MCF 10A (cell line): ENCODE results near the gene AP4M1. TPM values are rescaled to one million over a fixed set of nuclear protein-coding genes. Genes with fewer than 3 reads are reported as not detected.
"Not testable (repeated sequence)": the region's sequence is repeated elsewhere in the genome, so short reads cannot be mapped to it uniquely, and the experiment has no call there.

Experiments
- BruUV-seq: library from RNA; stranded (reverse); fragments of 400-500 nt; replicated peaks from 2 replicates; lab custom pipeline; 2021; lab: Mats Ljungman, UMichigan
- CTCF ChIA-PET: fragments of 300-600 bp; sonication (Branson Sonifier 250); formaldehyde crosslinking; extraction: SDS; loops from one replicate; lab custom pipeline; 2021; ENCODE audit warnings: antibody characterized with exemption, inconsistent platforms; lab: Yijun Ruan, JAX
- POLR2A ChIA-PET: fragments of 300-600, 350-650 bp; sonication (Branson Sonifier 250); formaldehyde crosslinking; extraction: SDS; loops from one replicate; lab custom pipeline; 2020; ENCODE audit warnings: antibody characterized with exemption, inconsistent platforms; lab: Yijun Ruan, JAX
- DNase-seq: peaks from one replicate; pipeline ENCODE4 v3.0.0-alpha.2; 2018; ENCODE audit not compliant: unreplicated experiment
- H3K27ac Mint-ChIP-seq: one replicate; pipeline ENCODE4 v1.8.0; 2022; ENCODE audit warnings: mild to moderate bottlenecking, low read depth, mixed read lengths; ENCODE audit not compliant: unreplicated experiment
- H3K27me3 Mint-ChIP-seq: one replicate; pipeline ENCODE4 v1.8.0; 2022; ENCODE audit warnings: mixed read lengths; ENCODE audit not compliant: insufficient read depth, unreplicated experiment
- H3K36me3 Mint-ChIP-seq: one replicate; pipeline ENCODE4 v1.8.0; 2022; ENCODE audit warnings: mild to moderate bottlenecking, moderate library complexity, mixed read lengths; ENCODE audit not compliant: insufficient read depth, unreplicated experiment
- H3K4me1 Mint-ChIP-seq: one replicate; pipeline ENCODE4 v1.8.0; 2022; ENCODE audit warnings: mixed read lengths; ENCODE audit not compliant: insufficient read depth, unreplicated experiment
- H3K4me3 Mint-ChIP-seq: one replicate; pipeline ENCODE4 v1.8.0; 2022; ENCODE audit warnings: mild to moderate bottlenecking, moderate library complexity, mixed read lengths; ENCODE audit not compliant: unreplicated experiment
- H3K9me3 Mint-ChIP-seq: one replicate; pipeline ENCODE4 v1.8.0; 2022; ENCODE audit warnings: mixed read lengths; ENCODE audit not compliant: unreplicated experiment
- CTCF ChIP-seq: fragments of 200-600 bp; IDR thresholded peaks from one replicate; pipeline ENCODE4 v1.8.0; 2022; ENCODE audit warnings: antibody characterized with exemption, mild to moderate bottlenecking; ENCODE audit not compliant: unreplicated experiment
- intact Hi-C: fragments of 100-400 bp; cut with micrococcal nuclease; formaldehyde crosslinking; loops from 2 replicates; pipeline ENCODE4 v1.14.1; 2022
- total RNA-seq: library from RNA; stranded (reverse); gene quantifications from 2 replicates; pipeline ENCODE4 v1.2.3, GENCODE V29; 2022

The AP4M1 gene
- total RNA-seq, 1 experiment from 2014 or later = 13.5 TPM

DNA sequence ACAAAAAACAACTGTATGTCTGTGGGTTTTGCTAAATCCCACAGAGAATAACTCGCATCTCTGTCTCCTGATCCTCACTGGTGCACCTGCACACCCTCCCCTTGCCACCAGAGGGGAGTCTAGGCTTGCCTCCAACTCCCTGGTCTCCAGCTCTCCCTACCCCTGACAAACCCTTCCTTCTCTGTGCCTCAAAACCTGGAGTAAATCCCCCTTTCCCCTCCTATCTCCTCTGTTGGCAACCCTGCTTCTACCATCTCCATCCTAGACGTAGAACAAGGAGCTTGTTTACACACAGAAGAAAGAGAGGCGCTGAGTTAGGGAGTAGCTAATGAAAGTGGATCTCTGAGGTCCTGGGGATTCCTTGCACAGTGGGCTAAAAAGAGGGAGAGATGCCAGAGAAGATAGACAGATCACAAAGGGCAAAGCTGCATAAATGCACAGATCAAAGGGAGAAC is 31.3 kb downstream of the AP4M1 start:
- DNase-seq = peak; percentile 71
- intact Hi-C loops = loop anchor here (1.0 to 10.0 kb wide), 3 partner anchors 84 to 275 kb away; no protein-coding TSS in a partner anchor
- H3K4me1 Mint-ChIP-seq = peaks cover 11% of the 10 kb centered on the region
- no peak overlapping the region for H3K4me3 Mint-ChIP-seq
- POLR2A ChIA-PET = interaction anchor here (1.0 to 1.3 kb wide), 3 partner anchors 9 to 77 kb away, joined by 3 to 6 read pairs (median 5); partner anchors contain the start of gene LAMTOR4
- TF ChIP-seq CTCF = peak; percentile 93
- peaks cover 10% of the 10 kb centered on the region for H3K27me3 Mint-ChIP-seq
- CTCF ChIA-PET = interaction anchor here (0.6 to 8.2 kb wide), 30 partner anchors 8 to 726 kb away, joined by 3 to 93 read pairs (median 4); partner anchors contain the start of genes AP4M1, PVRIG and TRAPPC14
- BruUV-seq = no TSS peak
- H3K9me3 Mint-ChIP-seq = no peaks in the 10 kb centered on the region
- H3K36me3 Mint-ChIP-seq = no peaks in the 10 kb centered on the region
- H3K27ac Mint-ChIP-seq = no peak overlapping the region

DNA sequence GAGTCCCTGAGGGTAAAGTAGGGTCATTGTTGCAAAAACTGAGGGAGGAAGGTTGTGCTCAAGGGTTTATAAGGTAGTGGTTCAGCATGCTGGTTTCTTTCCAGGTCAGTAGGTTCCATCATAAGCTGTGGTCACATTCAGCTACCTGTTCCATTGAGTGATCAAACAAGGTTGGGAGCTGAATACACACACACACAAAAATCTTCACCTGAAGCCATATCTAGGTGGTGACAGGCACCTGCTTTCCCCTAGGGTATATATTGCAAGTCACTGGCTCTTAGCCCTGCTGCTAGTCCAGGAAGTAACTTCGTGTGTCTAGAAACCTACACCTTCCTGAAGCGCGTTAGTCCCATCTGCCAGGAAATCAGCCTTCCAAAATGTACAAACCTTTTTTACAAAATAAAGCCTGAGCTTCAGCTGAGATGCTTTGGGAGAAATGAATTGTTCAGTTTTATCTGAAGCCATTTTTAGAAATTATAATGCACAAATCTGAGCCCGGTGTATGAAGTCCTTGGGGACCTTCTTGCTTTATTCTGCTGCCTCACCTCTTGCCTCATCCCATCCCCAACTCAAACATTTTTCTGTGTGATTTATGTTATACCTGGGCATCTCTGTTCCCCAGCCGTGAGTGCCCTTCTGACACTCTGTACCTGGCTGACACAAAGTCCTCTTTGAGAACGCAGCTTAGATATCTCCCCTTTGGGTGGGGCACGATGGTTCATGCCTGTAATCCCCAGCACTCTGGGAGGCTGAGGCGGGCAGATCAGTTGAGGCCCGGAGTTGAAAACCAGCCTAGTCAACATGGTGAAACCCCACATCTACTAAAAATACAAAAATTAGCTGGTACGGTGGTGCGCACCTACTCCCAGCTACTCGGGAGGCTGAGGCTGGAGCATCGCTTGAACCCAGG is 36.7 kb downstream of the AP4M1 start:
- no peaks in the 10 kb centered on the region for H3K4me1 Mint-ChIP-seq
- ChIA-PET CTCF (interaction anchor here (0.7 to 2.1 kb wide), 4 partner anchors 8 to 80 kb away, joined by 4 to 10 read pairs (median 6); no protein-coding TSS in a partner anchor), POLR2A (interaction anchor here (0.7 to 1.2 kb wide), 3 partner anchors 11 to 159 kb away, joined by 3 to 5 read pairs (median 4); partner anchors contain the start of genes GPC2, LAMTOR4 and STAG3)
- no peak for TF ChIP-seq CTCF
- BruUV-seq = no TSS peak
- H3K4me3 Mint-ChIP-seq = no peak overlapping the region
- H3K27me3 Mint-ChIP-seq = peaks cover 10% of the 10 kb centered on the region
- H3K9me3 Mint-ChIP-seq = no peaks in the 10 kb centered on the region
- intact Hi-C loops = loop anchor here (10.0 kb wide), 1 partner anchor 207 kb away; no protein-coding TSS in a partner anchor
- no peak for DNase-seq
- H3K36me3 Mint-ChIP-seq = no peaks in the 10 kb centered on the region
- H3K27ac Mint-ChIP-seq = no peak overlapping the region

DNA sequence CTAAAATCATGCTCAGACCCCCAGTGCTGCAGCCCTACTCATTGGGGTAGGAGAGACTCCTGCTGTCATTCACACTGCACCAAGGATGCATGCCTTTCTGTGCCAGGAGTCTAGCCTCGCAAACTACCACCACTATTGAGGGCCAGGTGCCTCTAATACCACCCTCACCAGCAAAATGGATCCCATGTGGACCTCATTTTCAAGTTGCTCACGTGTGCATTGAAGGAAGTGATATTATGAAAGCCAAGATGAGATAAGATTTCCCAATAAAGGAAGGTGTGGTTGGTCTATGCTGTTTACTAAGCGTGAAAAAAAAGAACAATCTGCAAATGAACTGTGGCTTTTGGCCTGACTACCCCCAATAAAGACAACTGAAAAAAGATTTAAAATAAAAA is 40.1 kb downstream of the AP4M1 start:
- Mint-ChIP-seq H3K36me3 (no peaks in the 10 kb centered on the region), H3K4me1 (no peaks in the 10 kb centered on the region), H3K4me3 (no peak overlapping the region), H3K9me3 (no peaks in the 10 kb centered on the region), H3K27me3 (no peaks in the 10 kb centered on the region), H3K27ac (no peak overlapping the region)
- no TSS peak for BruUV-seq
- DNase-seq = no peak
- TF ChIP-seq CTCF = no peak
- ChIA-PET POLR2A (interaction anchor here (0.9 to 1.9 kb wide), 5 partner anchors 9 to 126 kb away, joined by 3 to 5 read pairs (median 3); partner anchors contain the start of genes AP4M1, MCM7 and ZKSCAN1), CTCF (interaction anchor here (0.6 to 5.3 kb wide), 3 partner anchors 9 to 34 kb away, joined by 3 to 34 read pairs (median 4); no protein-coding TSS in a partner anchor)
- intact Hi-C loops = no loop called here

DNA sequence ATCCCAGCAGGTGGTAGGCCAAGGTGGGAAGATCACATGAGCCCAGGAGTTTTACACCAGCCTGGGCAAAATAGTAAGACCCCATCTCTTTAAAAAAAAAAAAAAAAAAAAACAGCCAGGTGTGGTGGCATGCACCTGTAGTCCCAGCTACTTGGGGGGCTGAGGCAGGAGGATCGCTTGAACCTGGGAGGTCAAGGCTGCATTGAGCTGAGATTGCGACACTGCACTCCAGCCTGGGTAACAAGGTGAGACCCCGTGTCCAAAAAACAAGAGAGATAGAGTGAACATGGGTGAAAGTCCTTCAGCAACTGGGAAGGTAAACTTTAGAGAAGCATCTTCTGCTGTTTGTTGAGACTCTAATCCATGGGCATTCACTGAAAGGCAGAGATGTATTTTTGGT is 41.0 kb downstream of the AP4M1 start:
- POLR2A ChIA-PET = interaction anchor here (1.0 to 1.9 kb wide), 3 partner anchors 10 to 15 kb away, joined by 3 to 5 read pairs (median 5); no protein-coding TSS in a partner anchor
- Mint-ChIP-seq H3K27ac (no peak overlapping the region), H3K9me3 (no peaks in the 10 kb centered on the region), H3K4me3 (no peak overlapping the region), H3K36me3 (no peaks in the 10 kb centered on the region), H3K27me3 (no peaks in the 10 kb centered on the region), H3K4me1 (no peaks in the 10 kb centered on the region)
- BruUV-seq = no TSS peak
- CTCF ChIA-PET = interaction anchor here (1.9 to 5.3 kb wide), 2 partner anchors 10 to 12 kb away, joined by 7 to 34 read pairs; no protein-coding TSS in a partner anchor
- TF ChIP-seq CTCF = no peak
- no peak for DNase-seq
- intact Hi-C loops = no loop called here

- H3K27me3 Mint-ChIP-seq, H3K9me3 Mint-ChIP-seq, intact Hi-C loops, H3K4me1 Mint-ChIP-seq, H3K27ac Mint-ChIP-seq, BruUV-seq, H3K4me3 Mint-ChIP-seq: not testable (repeated sequence)
- ChIA-PET CTCF (interaction anchor here (0.7 to 1.4 kb wide), 4 partner anchors 9 to 409 kb away, joined by 3 to 15 read pairs (median 4); no protein-coding TSS in a partner anchor), POLR2A (interaction anchor here (0.7 to 4.3 kb wide), 4 partner anchors 13 to 46 kb away, joined by 3 to 58 read pairs (median 4); partner anchors contain the start of genes MBLAC1 and TRAPPC14)
- H3K36me3 Mint-ChIP-seq = peaks cover 12% of the 10 kb centered on the region
- DNase-seq = peak; percentile 59
These were observed 44.9 kb downstream of the AP4M1 start for GRCh38 chr7:100146350-100146749.
